Calu3 (cell line): ENCODE measurements around the gene DHRS12. TPM values are rescaled to one million over a fixed set of nuclear protein-coding genes. Genes with fewer than 3 reads are reported as not detected.

Source experiments
- BruUV-seq: library from RNA; stranded (reverse); fragments of 400-500 nt; replicated peaks from 2 replicates; lab custom pipeline; 2021; lab: Mats Ljungman, UMichigan
- CTCF ChIA-PET: fragments of 300-600 bp; sonication (Branson Sonifier 250); formaldehyde crosslinking; loops from one replicate; lab custom pipeline; 2022; ENCODE audit warnings: antibody characterized with exemption; lab: Charles Lee
- DNase-seq: peaks from one replicate; pipeline ENCODE4 v3.0.0; 2022
- H3K27ac Mint-ChIP-seq: one replicate; pipeline ENCODE4 v1.8.0; 2022; ENCODE audit warnings: mixed read lengths; ENCODE audit not compliant: unreplicated experiment
- H3K27me3 Mint-ChIP-seq: one replicate; pipeline ENCODE4 v1.8.0; 2022; ENCODE audit warnings: mixed read lengths; ENCODE audit not compliant: unreplicated experiment
- H3K36me3 Mint-ChIP-seq: one replicate; pipeline ENCODE4 v1.8.0; 2022; ENCODE audit warnings: mild to moderate bottlenecking, moderate library complexity, mixed read lengths; ENCODE audit not compliant: insufficient read depth, unreplicated experiment
- H3K4me1 Mint-ChIP-seq: one replicate; pipeline ENCODE4 v1.8.0; 2022; ENCODE audit warnings: mild to moderate bottlenecking, low read depth, mixed read lengths; ENCODE audit not compliant: unreplicated experiment
- H3K4me3 Mint-ChIP-seq: one replicate; pipeline ENCODE4 v1.8.0; 2022; ENCODE audit warnings: mild to moderate bottlenecking, low read depth, moderate library complexity, mixed read lengths; ENCODE audit not compliant: unreplicated experiment
- H3K9me3 Mint-ChIP-seq: one replicate; pipeline ENCODE4 v1.8.0; 2022; ENCODE audit warnings: low read depth, mixed read lengths; ENCODE audit not compliant: unreplicated experiment
- intact Hi-C: fragments of 100-400 bp; cut with micrococcal nuclease; formaldehyde crosslinking; loops from one replicate; pipeline ENCODE4 v1.10.0; 2022; ENCODE audit not compliant: unreplicated experiment
- total RNA-seq: library from RNA; stranded (reverse); gene quantifications from 2 replicates; pipeline ENCODE4 v1.2.3, GENCODE V29; 2022
- TF ChIP-seq, protein P1 (sequence below): fragments of 200-600 bp; IDR thresholded peaks from one replicate; pipeline ENCODE4 v1.8.0; 2022; ENCODE audit warnings: antibody characterized with exemption; ENCODE audit not compliant: unreplicated experiment

DHRS12 gene
- total RNA-seq, 1 experiment from 2014 or later, result 8.1 TPM

GRCh38 chr13:51770681-51771417 lies 33.1 kb downstream of the DHRS12 start:
- no peak overlapping the region for H3K27ac Mint-ChIP-seq
- no peaks in the 10 kb centered on the region for H3K9me3 Mint-ChIP-seq
- TF ChIP-seq, protein P1, sequence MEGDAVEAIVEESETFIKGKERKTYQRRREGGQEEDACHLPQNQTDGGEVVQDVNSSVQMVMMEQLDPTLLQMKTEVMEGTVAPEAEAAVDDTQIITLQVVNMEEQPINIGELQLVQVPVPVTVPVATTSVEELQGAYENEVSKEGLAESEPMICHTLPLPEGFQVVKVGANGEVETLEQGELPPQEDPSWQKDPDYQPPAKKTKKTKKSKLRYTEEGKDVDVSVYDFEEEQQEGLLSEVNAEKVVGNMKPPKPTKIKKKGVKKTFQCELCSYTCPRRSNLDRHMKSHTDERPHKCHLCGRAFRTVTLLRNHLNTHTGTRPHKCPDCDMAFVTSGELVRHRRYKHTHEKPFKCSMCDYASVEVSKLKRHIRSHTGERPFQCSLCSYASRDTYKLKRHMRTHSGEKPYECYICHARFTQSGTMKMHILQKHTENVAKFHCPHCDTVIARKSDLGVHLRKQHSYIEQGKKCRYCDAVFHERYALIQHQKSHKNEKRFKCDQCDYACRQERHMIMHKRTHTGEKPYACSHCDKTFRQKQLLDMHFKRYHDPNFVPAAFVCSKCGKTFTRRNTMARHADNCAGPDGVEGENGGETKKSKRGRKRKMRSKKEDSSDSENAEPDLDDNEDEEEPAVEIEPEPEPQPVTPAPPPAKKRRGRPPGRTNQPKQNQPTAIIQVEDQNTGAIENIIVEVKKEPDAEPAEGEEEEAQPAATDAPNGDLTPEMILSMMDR, result no peak

GRCh38 chr13:51770160-51770559 lies 33.8 kb downstream of the DHRS12 start:
- peaks cover 7% of the 10 kb centered on the region for H3K36me3 Mint-ChIP-seq
- no peak overlapping the region for H3K27ac Mint-ChIP-seq
- no peaks in the 10 kb centered on the region for H3K27me3 Mint-ChIP-seq
- CTCF ChIA-PET, result interaction anchor here (1.1 kb wide), 1 partner anchor 521 kb away, joined by 3 read pairs; no protein-coding TSS in a partner anchor
- H3K4me1 Mint-ChIP-seq, result peaks cover 6% of the 10 kb centered on the region
- intact Hi-C loops, result no loop called here
- TF ChIP-seq, protein P1, result no peak
- no peak for DNase-seq
- H3K4me3 Mint-ChIP-seq, result no peak overlapping the region
- no peaks in the 10 kb centered on the region for H3K9me3 Mint-ChIP-seq
- no TSS peak for BruUV-seq

More at GRCh38 chr13:51770681-51771417, 33.1 kb downstream of the DHRS12 start:
- no TSS peak for BruUV-seq
- no peak for DNase-seq
- Mint-ChIP-seq H3K4me3 (no peak overlapping the region), H3K27me3 (no peaks in the 10 kb centered on the region), H3K4me1 (no peaks in the 10 kb centered on the region), H3K36me3 (peaks cover 7% of the 10 kb centered on the region)
- intact Hi-C loops, result no loop called here
- CTCF ChIA-PET, result no interaction called here

- Mint-ChIP-seq H3K9me3 (no peaks in the 10 kb centered on the region), H3K27me3 (no peaks in the 10 kb centered on the region), H3K27ac (no peak overlapping the region), H3K4me1 (peaks cover 11% of the 10 kb centered on the region), H3K36me3 (peaks cover 7% of the 10 kb centered on the region), H3K4me3 (no peak overlapping the region)
- CTCF ChIA-PET, result interaction anchor here (1.1 kb wide), 1 partner anchor 521 kb away, joined by 3 read pairs; no protein-coding TSS in a partner anchor
- BruUV-seq, result no TSS peak
- no peak for DNase-seq
- intact Hi-C loops, result no loop called here
- TF ChIP-seq, protein P1, result no peak
Observed at GRCh38 chr13:51769455-51770127, 34.4 kb downstream of the DHRS12 start.

DNA sequence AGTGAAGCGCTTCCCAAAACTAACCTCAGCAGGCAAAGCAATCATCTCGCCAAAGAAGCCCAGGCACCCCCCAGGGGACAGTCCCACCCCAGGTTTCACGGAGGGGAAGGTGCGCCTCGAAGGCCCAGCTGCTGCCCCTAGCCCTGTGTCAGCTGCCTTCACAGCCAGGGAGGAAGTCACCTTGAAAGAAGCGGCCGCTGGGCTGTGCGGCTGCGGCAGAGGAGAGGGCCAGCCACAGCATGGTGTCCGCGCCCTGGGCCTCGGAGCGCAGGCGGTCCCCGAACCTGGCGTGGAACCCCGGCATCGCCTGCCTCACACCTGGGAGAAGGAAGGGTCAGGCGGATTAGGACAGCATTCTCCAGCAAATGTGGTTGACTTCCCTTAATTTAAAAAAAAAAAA lies 35.0 kb downstream of the DHRS12 start:
- H3K9me3 Mint-ChIP-seq, result no peaks in the 10 kb centered on the region
- no peaks in the 10 kb centered on the region for H3K27me3 Mint-ChIP-seq
- no peak for DNase-seq
- intact Hi-C loops, result no loop called here
- H3K4me3 Mint-ChIP-seq, result no peak overlapping the region
- CTCF ChIA-PET, result no interaction called here
- TF ChIP-seq, protein P1, result no peak
- BruUV-seq, result no TSS peak
- H3K27ac Mint-ChIP-seq, result no peak overlapping the region
- peaks cover 7% of the 10 kb centered on the region for H3K36me3 Mint-ChIP-seq
- H3K4me1 Mint-ChIP-seq, result peaks cover 17% of the 10 kb centered on the region
